Adrenal gland (tissue), 5 donors: Measurements from ENCODE around the gene SP7.

ENCODE experiments used
- POLR2A ChIP-seq, 2 donors: fragments of 450-650 bp; IDR thresholded peaks; one replicate each; pipeline ENCODE4 v1.6.1; 2017; ENCODE audit warnings: antibody characterized with exemption in 2 of 2, mild to moderate bottlenecking in 2 of 2, moderate library complexity in 1 of 2
- TF ChIP-seq, protein P1 (sequence below), 6 experiments: fragments of 450-650 bp in 4 of 6; fragments of 200-600 bp in 2 of 6; sonication (generic) in 1 of 6; IDR thresholded peaks; 1 replicate in 5 of 6; 2 replicates in 1 of 6; pipeline versions ENCODE4 v1.5.1 to v1.8.0; 2016 to 2021; ENCODE audit warnings: antibody characterized with exemption in 6 of 6, mild to moderate bottlenecking in 2 of 6, moderate library complexity in 1 of 6
- donor health status: DM: no; HTN: no; CAD: no.

DNA sequence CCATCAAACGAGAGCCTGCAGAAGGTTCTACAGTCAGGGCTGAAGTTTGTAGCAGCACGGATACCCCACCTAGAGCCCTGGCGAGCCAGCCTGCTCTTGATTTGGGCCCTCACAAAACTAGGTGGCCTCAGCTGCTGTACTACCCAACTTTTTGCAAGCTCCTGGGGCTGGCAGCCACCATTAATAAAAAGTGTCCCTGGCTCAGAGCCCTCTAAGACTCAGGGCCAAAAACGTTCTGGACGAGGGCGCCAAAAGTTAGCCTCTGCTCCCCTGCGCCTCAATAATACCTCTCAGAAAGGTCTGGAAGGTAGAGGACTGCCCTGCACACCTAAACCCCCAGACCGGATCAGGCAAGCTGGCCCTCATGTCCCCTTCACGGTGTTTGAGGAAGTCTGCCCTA lies 49.7 kb downstream of the SP7 start:
- TF ChIP-seq, protein P1, sequence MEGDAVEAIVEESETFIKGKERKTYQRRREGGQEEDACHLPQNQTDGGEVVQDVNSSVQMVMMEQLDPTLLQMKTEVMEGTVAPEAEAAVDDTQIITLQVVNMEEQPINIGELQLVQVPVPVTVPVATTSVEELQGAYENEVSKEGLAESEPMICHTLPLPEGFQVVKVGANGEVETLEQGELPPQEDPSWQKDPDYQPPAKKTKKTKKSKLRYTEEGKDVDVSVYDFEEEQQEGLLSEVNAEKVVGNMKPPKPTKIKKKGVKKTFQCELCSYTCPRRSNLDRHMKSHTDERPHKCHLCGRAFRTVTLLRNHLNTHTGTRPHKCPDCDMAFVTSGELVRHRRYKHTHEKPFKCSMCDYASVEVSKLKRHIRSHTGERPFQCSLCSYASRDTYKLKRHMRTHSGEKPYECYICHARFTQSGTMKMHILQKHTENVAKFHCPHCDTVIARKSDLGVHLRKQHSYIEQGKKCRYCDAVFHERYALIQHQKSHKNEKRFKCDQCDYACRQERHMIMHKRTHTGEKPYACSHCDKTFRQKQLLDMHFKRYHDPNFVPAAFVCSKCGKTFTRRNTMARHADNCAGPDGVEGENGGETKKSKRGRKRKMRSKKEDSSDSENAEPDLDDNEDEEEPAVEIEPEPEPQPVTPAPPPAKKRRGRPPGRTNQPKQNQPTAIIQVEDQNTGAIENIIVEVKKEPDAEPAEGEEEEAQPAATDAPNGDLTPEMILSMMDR (IDR thresholded peaks at IDR 0.05) = no peak
- TF ChIP-seq POLR2A (IDR thresholded peaks at IDR 0.05) = no peak
